GM21528 (cell line): ENCODE measurements around the gene PSMC4.

Source experiments
- ATAC-seq: cut with Tn5 transposase; IDR thresholded peaks from one replicate; pipeline ENCODE4 v1.9.1; 2021; ENCODE audit warnings: mild to moderate bottlenecking, moderate library complexity; ENCODE audit not compliant: unreplicated experiment, low FRiP score

Gene PSMC4

GRCh38 chr19:39970675-39971379 lies at the start of gene PSMC4:
PSMC4 (plus strand) TSS chr19:39971165; CDS start chr19:39971203, 38 bp downstream.
- peak; percentile 89 for ATAC-seq

- no peak for ATAC-seq
Observed at GRCh38 chr19:39923862-39924261, 47.1 kb upstream of the PSMC4 start.

- no peak for ATAC-seq
Observed at GRCh38 chr19:39924389-39924788, 46.6 kb upstream of the PSMC4 start.

GRCh38 chr19:39924952-39925351 lies 46.0 kb upstream of the PSMC4 start:
- no peak for ATAC-seq

- ATAC-seq: no peak
Observed at GRCh38 chr19:39926170-39926760, 44.7 kb upstream of the PSMC4 start.

GRCh38 chr19:39927076-39927475 lies 43.9 kb upstream of the PSMC4 start:
- ATAC-seq: no peak

GRCh38 chr19:39927524-39928356 lies 43.2 kb upstream of the PSMC4 start:
- ATAC-seq: no peak

- no peak for ATAC-seq
Observed at GRCh38 chr19:39928357-39928725, 42.6 kb upstream of the PSMC4 start.

- no peak for ATAC-seq
Observed at GRCh38 chr19:39929750-39930149, 41.2 kb upstream of the PSMC4 start.

GRCh38 chr19:39934584-39935363 lies 36.2 kb upstream of the PSMC4 start, which contains the start of gene FCGBP:
FCGBP (minus strand) TSS chr19:39934634.
- ATAC-seq: no peak

- ATAC-seq: no peak
Observed at GRCh38 chr19:39935364-39935661, 35.7 kb upstream of the PSMC4 start.

- no peak for ATAC-seq
Observed at GRCh38 chr19:39936020-39936419, 34.9 kb upstream of the PSMC4 start.

GRCh38 chr19:39936622-39937021 lies 34.3 kb upstream of the PSMC4 start:
- ATAC-seq: no peak

- no peak for ATAC-seq
Observed at GRCh38 chr19:39937094-39937720, 33.8 kb upstream of the PSMC4 start.

- ATAC-seq: no peak
Observed at GRCh38 chr19:39937787-39938186, 33.2 kb upstream of the PSMC4 start.

GRCh38 chr19:39939556-39939955 lies 31.4 kb upstream of the PSMC4 start:
- no peak for ATAC-seq

GRCh38 chr19:39940221-39940833 lies 30.6 kb upstream of the PSMC4 start:
- ATAC-seq: no peak

GRCh38 chr19:39941151-39941550 lies 29.8 kb upstream of the PSMC4 start:
- peak; percentile 15 for ATAC-seq

GRCh38 chr19:39941615-39942365 lies 29.2 kb upstream of the PSMC4 start:
- peak; percentile 56 for ATAC-seq
